HG02678 (cell line): Measurements from ENCODE around the gene RAB29.
"Not testable (repeated sequence)": the region's sequence is repeated elsewhere in the genome, so short reads cannot be mapped to it uniquely, and the experiment has no call there.

Source experiments
- ATAC-seq: cut with Tn5 transposase; IDR thresholded peaks from one replicate; pipeline ENCODE4 v1.9.1; 2021; ENCODE audit warnings: mild to moderate bottlenecking, moderate library complexity; ENCODE audit not compliant: unreplicated experiment

RAB29 gene

GRCh38 chr1:205729945-205730610, 45.2 kb downstream of the RAB29 start:
- no peak for ATAC-seq

GRCh38 chr1:205726619-205727125, 48.6 kb downstream of the RAB29 start:
- ATAC-seq, result no peak

GRCh38 chr1:205725514-205725913, 49.8 kb downstream of the RAB29 start:
- ATAC-seq, result no peak

GRCh38 chr1:205720740-205721139, 54.5 kb downstream of the RAB29 start:
- not testable (repeated sequence) for ATAC-seq

GRCh38 chr1:205719762-205720161, 55.5 kb downstream of the RAB29 start:
- no peak for ATAC-seq

GRCh38 chr1:205719015-205719414, 56.3 kb downstream of the RAB29 start:
- ATAC-seq, result no peak
